Loucy (cell line): ENCODE data around the gene PRKAB1.

Experiments
- EZH2phosphoT487 ChIP-seq: fragments of 200-600 bp; IDR thresholded peaks from 2 replicates; pipeline ENCODE4 v1.6.1; 2018; ENCODE audit warnings: antibody characterized with exemption, mild to moderate bottlenecking, moderate library complexity, borderline replicate concordance
- TF ChIP-seq, protein P1 (sequence below): fragments of 200-600 bp; sonication (generic); conservative IDR thresholded peaks from 2 replicates; pipeline ENCODE4 v1.5.1; 2014; ENCODE audit warnings: mild to moderate bottlenecking, antibody characterized with exemption, low read length

DNA sequence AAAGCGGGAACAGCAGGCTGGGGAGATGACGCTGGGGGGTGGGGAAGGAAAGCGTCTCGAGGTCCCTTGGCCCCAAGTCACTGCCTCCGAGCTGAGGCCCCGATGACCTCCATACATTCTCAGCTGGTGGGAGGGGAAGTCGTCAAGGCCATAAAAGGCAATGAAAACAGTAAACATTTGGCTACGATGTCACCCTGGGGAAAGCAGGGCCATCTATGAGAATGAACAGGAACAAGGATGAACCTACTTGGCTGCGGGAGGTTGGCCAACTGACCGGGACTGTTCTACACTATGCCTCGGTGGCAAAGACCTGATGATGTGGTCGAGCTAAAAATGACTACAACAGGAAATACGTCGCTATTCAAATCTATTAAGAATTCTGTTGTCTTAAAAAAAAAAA lies 19.5 kb downstream of the PRKAB1 start:
- TF ChIP-seq, protein P1, sequence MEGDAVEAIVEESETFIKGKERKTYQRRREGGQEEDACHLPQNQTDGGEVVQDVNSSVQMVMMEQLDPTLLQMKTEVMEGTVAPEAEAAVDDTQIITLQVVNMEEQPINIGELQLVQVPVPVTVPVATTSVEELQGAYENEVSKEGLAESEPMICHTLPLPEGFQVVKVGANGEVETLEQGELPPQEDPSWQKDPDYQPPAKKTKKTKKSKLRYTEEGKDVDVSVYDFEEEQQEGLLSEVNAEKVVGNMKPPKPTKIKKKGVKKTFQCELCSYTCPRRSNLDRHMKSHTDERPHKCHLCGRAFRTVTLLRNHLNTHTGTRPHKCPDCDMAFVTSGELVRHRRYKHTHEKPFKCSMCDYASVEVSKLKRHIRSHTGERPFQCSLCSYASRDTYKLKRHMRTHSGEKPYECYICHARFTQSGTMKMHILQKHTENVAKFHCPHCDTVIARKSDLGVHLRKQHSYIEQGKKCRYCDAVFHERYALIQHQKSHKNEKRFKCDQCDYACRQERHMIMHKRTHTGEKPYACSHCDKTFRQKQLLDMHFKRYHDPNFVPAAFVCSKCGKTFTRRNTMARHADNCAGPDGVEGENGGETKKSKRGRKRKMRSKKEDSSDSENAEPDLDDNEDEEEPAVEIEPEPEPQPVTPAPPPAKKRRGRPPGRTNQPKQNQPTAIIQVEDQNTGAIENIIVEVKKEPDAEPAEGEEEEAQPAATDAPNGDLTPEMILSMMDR: no peak
- no peak for TF ChIP-seq EZH2phosphoT487
